Upper lobe of left lung (tissue), 4 donors: ENCODE measurements around the gene AGAP1.

Experiments
- CTCF ChIP-seq, 6 experiments: fragments of 450-650 bp in 4 of 6; fragments of 200-600 bp in 2 of 6; sonication (generic) in 2 of 6; IDR thresholded peaks; one replicate each; pipeline ENCODE4 v1.5.1; 2016 to 2019; ENCODE audit warnings: antibody characterized with exemption in 6 of 6
- POLR2A ChIP-seq, 4 donors: fragments of 450-650 bp; IDR thresholded peaks; one replicate each; pipeline ENCODE4 v1.5.1; 2016 to 2017; ENCODE audit warnings: antibody characterized with exemption in 4 of 4, mild to moderate bottlenecking in 2 of 4

DNA sequence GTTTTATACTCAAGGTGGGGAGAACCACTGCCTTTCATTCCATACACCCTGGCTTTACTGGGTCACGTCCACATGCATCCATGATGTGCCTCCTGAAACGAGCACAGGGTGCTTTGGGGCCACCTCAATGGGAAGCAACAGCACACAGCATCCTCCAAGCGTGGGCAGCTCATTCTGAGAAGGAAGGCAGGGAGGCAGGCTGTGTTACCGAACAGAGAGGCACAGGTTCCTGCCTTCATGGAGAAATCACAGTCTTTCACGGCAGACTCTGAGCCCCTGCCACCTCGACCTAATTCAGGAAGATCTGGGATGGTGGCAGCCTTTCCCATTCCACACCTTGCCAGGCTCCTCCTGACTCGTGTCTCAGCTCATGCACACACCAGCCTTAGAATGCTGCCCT, 544.3 kb downstream of the AGAP1 start:
- TF ChIP-seq CTCF (IDR thresholded peaks at IDR 0.05) (no peak), POLR2A (IDR thresholded peaks at IDR 0.05) (no peak)
